MCF 10A (cell line): ENCODE measurements around the gene CR1. TPM values are rescaled to one million over a fixed set of nuclear protein-coding genes. Genes with fewer than 3 reads are reported as not detected.
"Not testable (repeated sequence)": the region's sequence is repeated elsewhere in the genome, so short reads cannot be mapped to it uniquely, and the experiment has no call there.

ENCODE experiments used
- BruUV-seq: library from RNA; stranded (reverse); fragments of 400-500 nt; replicated peaks from 2 replicates; lab custom pipeline; 2021; lab: Mats Ljungman, UMichigan
- CTCF ChIA-PET: fragments of 300-600 bp; sonication (Branson Sonifier 250); formaldehyde crosslinking; extraction: SDS; loops from one replicate; lab custom pipeline; 2021; ENCODE audit warnings: antibody characterized with exemption, inconsistent platforms; lab: Yijun Ruan, JAX
- POLR2A ChIA-PET: fragments of 300-600, 350-650 bp; sonication (Branson Sonifier 250); formaldehyde crosslinking; extraction: SDS; loops from one replicate; lab custom pipeline; 2020; ENCODE audit warnings: antibody characterized with exemption, inconsistent platforms; lab: Yijun Ruan, JAX
- DNase-seq: peaks from one replicate; pipeline ENCODE4 v3.0.0-alpha.2; 2018; ENCODE audit not compliant: unreplicated experiment
- H3K27ac Mint-ChIP-seq: one replicate; pipeline ENCODE4 v1.8.0; 2022; ENCODE audit warnings: mild to moderate bottlenecking, low read depth, mixed read lengths; ENCODE audit not compliant: unreplicated experiment
- H3K27me3 Mint-ChIP-seq: one replicate; pipeline ENCODE4 v1.8.0; 2022; ENCODE audit warnings: mixed read lengths; ENCODE audit not compliant: insufficient read depth, unreplicated experiment
- H3K36me3 Mint-ChIP-seq: one replicate; pipeline ENCODE4 v1.8.0; 2022; ENCODE audit warnings: mild to moderate bottlenecking, moderate library complexity, mixed read lengths; ENCODE audit not compliant: insufficient read depth, unreplicated experiment
- H3K4me1 Mint-ChIP-seq: one replicate; pipeline ENCODE4 v1.8.0; 2022; ENCODE audit warnings: mixed read lengths; ENCODE audit not compliant: insufficient read depth, unreplicated experiment
- H3K4me3 Mint-ChIP-seq: one replicate; pipeline ENCODE4 v1.8.0; 2022; ENCODE audit warnings: mild to moderate bottlenecking, moderate library complexity, mixed read lengths; ENCODE audit not compliant: unreplicated experiment
- H3K9me3 Mint-ChIP-seq: one replicate; pipeline ENCODE4 v1.8.0; 2022; ENCODE audit warnings: mixed read lengths; ENCODE audit not compliant: unreplicated experiment
- CTCF ChIP-seq: fragments of 200-600 bp; IDR thresholded peaks from one replicate; pipeline ENCODE4 v1.8.0; 2022; ENCODE audit warnings: antibody characterized with exemption, mild to moderate bottlenecking; ENCODE audit not compliant: unreplicated experiment
- intact Hi-C: fragments of 100-400 bp; cut with micrococcal nuclease; formaldehyde crosslinking; loops from 2 replicates; pipeline ENCODE4 v1.14.1; 2022
- total RNA-seq: library from RNA; stranded (reverse); gene quantifications from 2 replicates; pipeline ENCODE4 v1.2.3, GENCODE V29; 2022

Gene CR1
- total RNA-seq, 1 experiment from 2014 or later: not detected

- CTCF ChIA-PET: interaction anchor here (0.5 to 4.7 kb wide), 54 partner anchors 10 to 876 kb away, joined by 3 to 87 read pairs (median 4); partner anchors contain the start of gene CR1L
These were observed 124.0 kb downstream of the CR1 start for GRCh38 chr1:207619871-207620542.

GRCh38 chr1:207620543-207620893 lies 124.6 kb downstream of the CR1 start:
- no TSS peak for BruUV-seq
- ChIA-PET POLR2A (interaction anchor here (0.6 to 1.5 kb wide), 8 partner anchors 10 to 78 kb away, joined by 3 to 9 read pairs (median 4); no protein-coding TSS in a partner anchor), CTCF (interaction anchor here (0.6 to 4.7 kb wide), 56 partner anchors 9 to 1688 kb away, joined by 3 to 87 read pairs (median 4); partner anchors contain the start of gene CR1L)
- TF ChIP-seq CTCF: no peak
- DNase-seq: no peak
- Mint-ChIP-seq H3K9me3 (peaks cover 7% of the 10 kb centered on the region), H3K36me3 (no peaks in the 10 kb centered on the region), H3K4me3 (no peak overlapping the region), H3K27ac (no peak overlapping the region), H3K27me3 (peaks cover 27% of the 10 kb centered on the region), H3K4me1 (no peaks in the 10 kb centered on the region)
- intact Hi-C loops: loop anchor here (1.0 to 2.0 kb wide), 2 partner anchors 41 to 52 kb away; no protein-coding TSS in a partner anchor

More at GRCh38 chr1:207619871-207620542, 124.0 kb downstream of the CR1 start:
- H3K9me3 Mint-ChIP-seq: peaks cover 2% of the 10 kb centered on the region
- H3K4me1 Mint-ChIP-seq: no peaks in the 10 kb centered on the region
- DNase-seq: peak; percentile 73
- no TSS peak for BruUV-seq
- no peaks in the 10 kb centered on the region for H3K36me3 Mint-ChIP-seq
- H3K4me3 Mint-ChIP-seq: no peak overlapping the region
- peak; percentile 75 for TF ChIP-seq CTCF
- H3K27ac Mint-ChIP-seq: no peak overlapping the region
- peaks cover 27% of the 10 kb centered on the region for H3K27me3 Mint-ChIP-seq
- POLR2A ChIA-PET: interaction anchor here (0.5 to 1.5 kb wide), 10 partner anchors 10 to 567 kb away, joined by 3 to 9 read pairs (median 4); partner anchors contain the start of gene PFKFB2
- intact Hi-C loops: loop anchor here (1.0 to 2.0 kb wide), 2 partner anchors 41 to 53 kb away; no protein-coding TSS in a partner anchor

GRCh38 chr1:207625504-207626071 lies 129.6 kb downstream of the CR1 start:
- ChIA-PET POLR2A (interaction anchor here (0.7 to 1.5 kb wide), 2 partner anchors 15 to 1112 kb away, joined by 3 read pairs; no protein-coding TSS in a partner anchor), CTCF (interaction anchor here (1.0 to 2.4 kb wide), 4 partner anchors 7 to 372 kb away, joined by 3 to 8 read pairs (median 5); no protein-coding TSS in a partner anchor)
- H3K9me3 Mint-ChIP-seq, DNase-seq, H3K27ac Mint-ChIP-seq, H3K36me3 Mint-ChIP-seq, H3K4me3 Mint-ChIP-seq, BruUV-seq, H3K4me1 Mint-ChIP-seq, H3K27me3 Mint-ChIP-seq, intact Hi-C loops: not testable (repeated sequence)

GRCh38 chr1:207626972-207627337 lies 131.0 kb downstream of the CR1 start:
- no peak for TF ChIP-seq CTCF
- no peak overlapping the region for H3K4me3 Mint-ChIP-seq
- ChIA-PET CTCF (interaction anchor here (0.7 to 2.4 kb wide), 6 partner anchors 9 to 72 kb away, joined by 3 to 8 read pairs (median 5); no protein-coding TSS in a partner anchor), POLR2A (interaction anchor here (1.1 to 1.5 kb wide), 2 partner anchors 11 to 14 kb away, joined by 3 read pairs; no protein-coding TSS in a partner anchor)
- peaks cover 7% of the 10 kb centered on the region for H3K9me3 Mint-ChIP-seq
- H3K4me1 Mint-ChIP-seq: no peaks in the 10 kb centered on the region
- intact Hi-C loops: no loop called here
- H3K36me3 Mint-ChIP-seq: no peaks in the 10 kb centered on the region
- no peak overlapping the region for H3K27ac Mint-ChIP-seq
- no TSS peak for BruUV-seq
- no peaks in the 10 kb centered on the region for H3K27me3 Mint-ChIP-seq
- DNase-seq: no peak
